Lower leg skin (tissue), 4 donors: ENCODE data around the gene NFATC2. TPM values are rescaled to one million over a fixed set of nuclear protein-coding genes. Genes with fewer than 3 reads are reported as not detected.

ENCODE experiments used
- DNase-seq, 2 donors: peaks; one replicate each; pipeline ENCODE4 v3.0.0-alpha.2; 2019; ENCODE audit warnings: low spot score in 2 of 2
- H3K4me3 ChIP-seq: fragments of 200-600 bp; sonication (generic); 2 replicates; pipeline ENCODE4 v1.5.1; 2017; ENCODE audit warnings: mild to moderate bottlenecking, low read depth; ENCODE audit not compliant: poor library complexity, severe bottlenecking
- POLR2A ChIP-seq, 2 donors: fragments of 450-650 bp; IDR thresholded peaks; one replicate each; pipeline ENCODE4 v1.6.1; 2016 to 2017; ENCODE audit warnings: antibody characterized with exemption in 2 of 2, mild to moderate bottlenecking in 1 of 2, moderate library complexity in 1 of 2
- WGBS, 2 donors: methylation state at CpG; one replicate each; pipeline ENCODE4 v1.1.5; 2018; 5-methylcytosine and 5-hydroxymethylcytosine counted together
- intact Hi-C: fragments of 100-400 bp; cut with DNase I; formaldehyde crosslinking; loops from one replicate; pipeline ENCODE4 v1.15.0; 2023; ENCODE audit warnings: low total_unique reads
- total RNA-seq, 4 donors: library from RNA; depleted of rRNA; stranded (reverse); fragments of >200 nt; gene quantifications; one replicate each; pipeline ENCODE4 v1.1.0, GENCODE V29; 2016
- TF ChIP-seq, protein P1 (sequence below), 3 donors: fragments of 450-650 bp; IDR thresholded peaks; one replicate each; pipeline ENCODE4 v1.5.1; 2016; ENCODE audit warnings: antibody characterized with exemption in 3 of 3, mild to moderate bottlenecking in 3 of 3, moderate library complexity in 2 of 3

NFATC2 gene
- total RNA-seq, 4 donors from 2014 or later: 4.0 to 10.4 (median 5.1) TPM

DNA sequence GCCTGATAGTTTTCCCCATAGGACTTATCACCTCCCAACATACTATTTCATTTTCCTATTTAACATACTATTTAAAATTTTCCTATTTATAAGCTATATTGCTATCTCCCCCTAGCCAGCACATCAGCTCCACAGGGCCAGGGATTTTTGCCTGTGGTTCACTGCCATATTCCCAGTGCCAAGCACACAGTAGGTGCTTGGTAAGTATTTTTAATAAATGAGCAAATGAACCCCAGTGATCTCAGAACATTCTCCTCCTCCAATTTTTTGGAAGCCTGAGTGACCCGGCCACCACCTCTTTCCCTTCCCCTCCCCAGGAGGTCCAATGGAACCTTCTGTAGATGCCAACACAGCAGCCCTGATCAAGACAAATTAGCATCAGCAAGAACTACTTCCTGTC lies 33.3 kb downstream of the NFATC2 start:
- TF ChIP-seq, protein P1, sequence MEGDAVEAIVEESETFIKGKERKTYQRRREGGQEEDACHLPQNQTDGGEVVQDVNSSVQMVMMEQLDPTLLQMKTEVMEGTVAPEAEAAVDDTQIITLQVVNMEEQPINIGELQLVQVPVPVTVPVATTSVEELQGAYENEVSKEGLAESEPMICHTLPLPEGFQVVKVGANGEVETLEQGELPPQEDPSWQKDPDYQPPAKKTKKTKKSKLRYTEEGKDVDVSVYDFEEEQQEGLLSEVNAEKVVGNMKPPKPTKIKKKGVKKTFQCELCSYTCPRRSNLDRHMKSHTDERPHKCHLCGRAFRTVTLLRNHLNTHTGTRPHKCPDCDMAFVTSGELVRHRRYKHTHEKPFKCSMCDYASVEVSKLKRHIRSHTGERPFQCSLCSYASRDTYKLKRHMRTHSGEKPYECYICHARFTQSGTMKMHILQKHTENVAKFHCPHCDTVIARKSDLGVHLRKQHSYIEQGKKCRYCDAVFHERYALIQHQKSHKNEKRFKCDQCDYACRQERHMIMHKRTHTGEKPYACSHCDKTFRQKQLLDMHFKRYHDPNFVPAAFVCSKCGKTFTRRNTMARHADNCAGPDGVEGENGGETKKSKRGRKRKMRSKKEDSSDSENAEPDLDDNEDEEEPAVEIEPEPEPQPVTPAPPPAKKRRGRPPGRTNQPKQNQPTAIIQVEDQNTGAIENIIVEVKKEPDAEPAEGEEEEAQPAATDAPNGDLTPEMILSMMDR (IDR thresholded peaks at IDR 0.05): no peak
- TF ChIP-seq POLR2A (IDR thresholded peaks at IDR 0.05): no peak
- intact Hi-C loops: no loop called here
- H3K4me3 ChIP-seq: no peak overlapping the region
- no peak for DNase-seq
- 92 to 93% methylated on average over 1 of the region's 1 CpG for WGBS, 2 donors

DNA sequence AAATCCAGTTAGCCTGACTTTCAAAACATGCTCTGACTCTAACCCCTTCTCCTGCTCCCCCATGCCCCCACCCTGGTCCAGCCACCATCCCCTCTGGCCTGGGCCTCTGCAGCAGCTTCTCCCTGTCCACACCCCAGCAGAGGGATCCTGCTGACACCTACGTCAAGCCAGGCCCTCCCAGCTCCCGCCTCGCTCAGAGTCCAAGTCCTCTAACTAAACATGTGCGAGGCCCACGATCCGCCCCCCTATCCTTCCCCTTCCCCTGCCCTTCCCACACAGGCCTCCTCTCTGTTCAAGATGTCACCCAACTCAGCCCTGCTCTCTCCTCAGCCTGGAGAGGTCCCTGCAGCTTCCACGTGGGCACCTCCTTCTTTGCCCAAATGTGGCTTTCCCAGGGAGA lies 33.7 kb downstream of the NFATC2 start:
- no peak overlapping the region for H3K4me3 ChIP-seq
- WGBS, 2 donors: 93% methylated on average over 7 of the region's 7 CpGs
- DNase-seq: no peak
- TF ChIP-seq POLR2A (IDR thresholded peaks at IDR 0.05): no peak
- TF ChIP-seq, protein P1 (IDR thresholded peaks at IDR 0.05): no peak
- intact Hi-C loops: no loop called here

DNA sequence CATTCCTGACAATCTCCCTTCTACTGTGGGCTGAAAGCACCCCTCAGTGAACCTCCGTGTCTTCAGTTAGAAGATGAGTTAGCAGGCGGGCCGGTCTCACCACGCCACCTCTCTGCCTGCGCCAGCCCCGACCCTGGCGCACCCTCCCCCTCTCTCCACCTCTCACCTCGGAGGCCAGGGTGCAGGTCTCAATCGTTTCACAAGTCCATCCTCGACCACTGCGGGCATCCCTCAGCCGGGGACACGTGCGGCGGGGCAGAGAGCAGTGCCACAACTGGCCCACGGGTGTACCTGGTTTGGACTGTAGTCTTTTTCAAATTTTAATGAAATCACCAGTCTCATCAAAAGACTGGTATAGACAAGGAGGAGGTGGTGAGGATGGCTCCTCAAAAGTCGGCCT lies 34.4 kb downstream of the NFATC2 start:
- no peak for DNase-seq
- WGBS, 2 donors: 93 to 95% methylated on average over 17 of the region's 17 CpGs
- H3K4me3 ChIP-seq: no peak overlapping the region
- intact Hi-C loops: no loop called here
- TF ChIP-seq POLR2A (IDR thresholded peaks at IDR 0.05): no peak
- TF ChIP-seq, protein P1 (IDR thresholded peaks at IDR 0.05): no peak

DNA sequence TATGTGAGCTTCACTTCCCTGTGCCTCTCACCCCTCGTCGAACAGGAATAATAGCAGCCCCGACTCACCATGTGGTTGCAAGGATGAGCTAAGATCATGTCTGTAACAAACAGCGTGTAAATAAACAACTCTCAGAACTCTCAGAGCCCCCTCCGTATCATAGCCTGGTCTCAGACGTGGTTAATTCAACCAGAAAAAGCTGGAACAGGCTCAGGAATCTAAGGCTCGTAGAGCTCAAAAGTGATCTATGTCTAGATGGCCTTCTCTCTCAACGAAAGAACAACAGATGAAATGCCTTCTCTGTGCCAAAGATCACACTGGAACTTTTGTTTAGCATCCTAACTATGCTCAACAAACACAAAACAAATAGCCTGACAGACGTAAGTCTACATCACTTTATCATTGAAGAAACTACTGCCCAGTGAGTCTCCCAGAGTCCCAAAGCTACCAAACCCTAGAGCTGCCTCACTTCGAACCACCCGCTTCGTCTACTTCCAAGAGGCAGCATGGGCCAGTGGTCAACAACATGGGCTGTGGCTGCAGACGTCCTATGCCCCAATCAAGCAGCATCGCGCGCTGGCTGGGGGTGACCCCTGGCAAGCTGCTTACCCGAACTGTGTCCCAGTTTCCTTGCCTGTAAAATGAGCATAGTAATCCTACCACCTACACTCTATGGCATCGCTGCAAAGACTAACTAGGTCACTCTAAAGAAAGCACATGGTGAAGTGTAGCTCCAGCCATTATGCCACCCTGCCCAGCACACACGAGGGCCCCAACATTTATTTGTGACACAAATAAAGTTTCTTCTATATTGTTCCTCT lies 35.1 kb downstream of the NFATC2 start:
- TF ChIP-seq, protein P1 (IDR thresholded peaks at IDR 0.05): no peak
- TF ChIP-seq POLR2A (IDR thresholded peaks at IDR 0.05): no peak
- no peak for DNase-seq
- intact Hi-C loops: no loop called here
- H3K4me3 ChIP-seq: no peak overlapping the region
- 87 to 89% methylated on average over 19 of the region's 19 CpGs for WGBS, 2 donors

DNA sequence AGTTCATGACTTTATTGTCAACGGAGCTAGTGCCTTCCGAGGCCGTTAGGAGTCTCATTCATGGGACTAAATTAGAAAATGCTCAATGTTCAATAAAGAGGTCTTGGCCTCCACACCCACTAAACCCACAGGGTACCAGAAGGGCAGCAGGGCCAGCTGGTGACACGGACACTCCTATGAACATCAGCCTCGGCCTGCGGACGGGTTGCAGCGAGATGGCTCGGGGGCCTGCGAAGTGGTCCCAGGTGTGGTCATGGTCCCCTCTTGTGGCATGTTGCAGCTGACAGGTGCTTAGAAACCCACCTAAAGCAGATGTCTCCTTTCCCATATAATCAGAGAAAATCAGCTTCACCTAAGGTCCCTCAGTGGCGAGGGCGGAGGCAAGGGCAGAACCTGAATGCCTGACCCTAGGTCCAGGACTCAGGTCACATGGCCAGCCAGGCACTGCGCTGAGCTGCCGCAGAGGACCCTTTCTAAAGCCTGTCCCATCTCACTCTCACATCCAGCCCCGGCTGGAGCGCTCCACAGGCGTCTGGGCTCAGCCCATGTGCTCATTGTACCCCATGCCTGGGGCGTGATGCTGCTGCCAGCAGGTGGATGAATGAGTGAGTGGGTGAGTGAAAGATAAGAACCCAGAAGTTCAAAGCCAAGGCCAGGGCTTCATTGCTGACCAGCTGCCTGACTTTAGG lies 35.8 kb downstream of the NFATC2 start:
- TF ChIP-seq, protein P1 (IDR thresholded peaks at IDR 0.05): no peak
- no peak for TF ChIP-seq POLR2A (IDR thresholded peaks at IDR 0.05)
- no peak overlapping the region for H3K4me3 ChIP-seq
- intact Hi-C loops: no loop called here
- no peak for DNase-seq
- 94% methylated on average over 16 to 18 of the region's 18 CpGs for WGBS, 2 donors
